GM12878 (cell line): Measurements from ENCODE around the gene SSPN.

Experiments
- CEBPB ChIP-seq, 2 experiments: fragments of 150-350 bp in 1 of 2; IDR thresholded peaks; 2 replicates each; pipeline ENCODE4 v1.6.1; 2012 to 2014; ENCODE audit warnings: low read depth in 2 of 2, low read length in 2 of 2, borderline replicate concordance in 1 of 2, inconsistent platforms in 1 of 2
- CTCF ChIP-seq, 3 experiments: IDR thresholded peaks in 2 of 3; conservative IDR thresholded peaks in 1 of 3; 2 replicates each; pipeline ENCODE4 v1.5.1; 2011; ENCODE audit warnings: low read depth in 3 of 3, low read length in 3 of 3, mild to moderate bottlenecking in 3 of 3, control low read depth in 2 of 3, moderate library complexity in 2 of 3, inconsistent platforms in 1 of 3, mixed read lengths in 1 of 3; ENCODE audit not compliant: control insufficient read depth in 2 of 3, insufficient read depth in 1 of 3; ENCODE audit errors: extremely low read depth in 1 of 3
- EP300 ChIP-seq, 2 experiments: fragments of 150-350 bp in 1 of 2; IDR thresholded peaks; 2 replicates each; pipeline ENCODE4 v1.6.1; 2011 to 2012; ENCODE audit warnings: low read depth in 2 of 2, low read length in 2 of 2, borderline replicate concordance in 1 of 2, improper control_type of control experiment in 1 of 2, inconsistent platforms in 1 of 2; ENCODE audit not compliant: control insufficient read depth in 1 of 2
- FOS ChIP-seq: IDR thresholded peaks from 3 replicates; pipeline ENCODE4 v1.6.1; 2011; ENCODE audit warnings: borderline replicate concordance; ENCODE audit not compliant: insufficient read length; ENCODE audit errors: extremely low read depth
- MAX ChIP-seq: IDR thresholded peaks from 2 replicates; pipeline ENCODE4 v1.6.1; 2012; ENCODE audit warnings: low read depth, low read length, improper control_type of control experiment
- MYC ChIP-seq: IDR thresholded peaks from 2 replicates; pipeline ENCODE4 v1.6.1; 2011; ENCODE audit warnings: mild to moderate bottlenecking, low read length, moderate library complexity, inconsistent platforms; ENCODE audit not compliant: insufficient read depth, insufficient replicate concordance, insufficient read length, severe bottlenecking
- NR2F1 ChIP-seq: fragments of 450-650 bp; conservative IDR thresholded peaks from 2 replicates; pipeline ENCODE4 v1.6.1; 2017; ENCODE audit warnings: mild to moderate bottlenecking
- PKNOX1 ChIP-seq: fragments of 450-650 bp; IDR thresholded peaks from 2 replicates; pipeline ENCODE4 v1.6.1; 2016; ENCODE audit warnings: mild to moderate bottlenecking
- ZNF384 ChIP-seq: IDR thresholded peaks from 2 replicates; pipeline ENCODE4 v1.6.1; 2012; ENCODE audit warnings: low read depth, mild to moderate bottlenecking, low read length, improper control_type of control experiment, borderline replicate concordance

DNA sequence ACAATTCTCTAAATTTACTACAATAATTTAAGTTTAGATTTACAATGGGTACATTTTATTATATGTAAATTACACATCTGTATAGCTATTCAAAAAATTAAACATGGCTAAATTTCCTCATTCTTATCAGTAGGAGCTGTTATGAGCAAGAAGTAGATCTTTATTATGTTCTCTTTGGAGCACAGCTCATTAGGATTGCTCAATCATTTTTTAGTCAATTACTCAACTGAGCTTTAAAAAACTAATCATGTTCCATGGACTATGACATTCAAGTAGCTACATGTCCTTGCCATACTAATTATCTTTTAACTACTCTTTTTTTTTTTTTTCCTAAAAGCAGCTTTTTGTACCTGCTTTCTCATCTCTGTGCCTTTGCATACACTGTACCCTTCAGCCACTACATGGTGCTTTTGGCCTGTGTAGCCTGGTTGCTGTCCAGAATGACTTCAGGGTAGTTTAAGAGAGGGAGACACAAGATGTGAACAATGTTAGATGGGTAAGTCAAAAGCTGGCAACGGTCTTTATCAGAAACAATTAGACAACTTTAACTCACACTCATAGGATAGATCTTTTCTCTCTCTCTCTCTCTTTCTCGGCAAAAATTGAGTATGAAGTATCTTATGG is 69.0 kb downstream of the SSPN start:
- no peak for TF ChIP-seq EP300 (IDR thresholded peaks at IDR 0.05; ENCODE audit: borderline replicate concordance in 1 of 2, control insufficient read depth in 1 of 2, low read depth in 2 of 2, low read length in 2 of 2)
- TF ChIP-seq ZNF384: no peak
- TF ChIP-seq NR2F1: no peak
- TF ChIP-seq CTCF (IDR thresholded peaks at IDR 0.05 in 2 of 3, conservative IDR thresholded peaks at IDR 0.05 in 1 of 3; ENCODE audit: control insufficient read depth in 2 of 3, extremely low read depth in 1 of 3, insufficient read depth in 1 of 3, low read depth in 3 of 3, low read length in 3 of 3): no peak
- no peak for TF ChIP-seq MYC
- TF ChIP-seq PKNOX1: no peak
- TF ChIP-seq CEBPB (IDR thresholded peaks at IDR 0.05; ENCODE audit: borderline replicate concordance in 1 of 2, low read depth in 2 of 2, low read length in 2 of 2): no peak
- no peak for TF ChIP-seq MAX
- no peak for TF ChIP-seq FOS
